Spleen (tissue), 7 donors: ENCODE measurements around the gene PLEKHN1.
"Not testable (repeated sequence)": the region's sequence is repeated elsewhere in the genome, so short reads cannot be mapped to it uniquely, and the experiment has no call there.

Experiments used
- CTCF ChIP-seq, 11 experiments: fragments of 200-600 bp in 7 of 11; fragments of 450-650 bp in 4 of 11; sonication (generic) in 4 of 11; IDR thresholded peaks in 8 of 11; conservative IDR thresholded peaks in 3 of 11; 1 replicate in 7 of 11; 2 replicates in 4 of 11; pipeline versions ENCODE4 v1.4.0 to v1.8.0; 2016 to 2021; ENCODE audit warnings: antibody characterized with exemption in 11 of 11, inconsistent platforms in 4 of 11, mild to moderate bottlenecking in 1 of 11
- POLR2A ChIP-seq, 3 donors: fragments of 450-650 bp; IDR thresholded peaks; one replicate each; pipeline ENCODE4 v1.5.1; 2017; ENCODE audit warnings: antibody characterized with exemption in 3 of 3, mild to moderate bottlenecking in 1 of 3
- POLR2AphosphoS5 ChIP-seq, 3 donors: sonication (generic); formaldehyde crosslinking; IDR thresholded peaks; one replicate each; pipeline ENCODE4 v1.5.1; 2017; ENCODE audit warnings: antibody characterized with exemption in 3 of 3
- donor health status: DM: no; HTN: no; CAD: no; lungs with moderate emphysema.
- donor health status: DM: no; HTN: no; CAD: no.
- donor health status: DM: no; HTN: no; CAD: no.

DNA sequence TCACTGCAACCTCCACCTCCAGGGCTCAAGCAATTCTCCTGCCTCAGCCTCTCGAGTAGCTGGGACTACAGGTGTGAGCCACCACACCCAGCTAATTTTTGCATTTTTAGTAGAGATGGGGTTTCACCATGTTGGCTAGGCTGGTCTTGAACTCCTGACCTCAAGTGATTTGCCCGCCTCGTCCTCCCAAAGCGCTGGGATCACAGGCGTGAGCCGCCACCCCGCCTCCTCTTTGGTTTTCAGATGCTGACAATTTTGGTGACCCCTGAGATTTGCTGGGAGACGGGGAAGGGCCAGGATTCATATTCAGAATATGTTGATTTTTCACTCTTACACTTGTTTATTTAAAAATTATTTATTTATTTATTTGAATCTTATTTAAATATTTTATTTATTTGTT lies 43.8 kb downstream of the PLEKHN1 start:
- not testable (repeated sequence) for TF ChIP-seq CTCF (IDR thresholded peaks at IDR 0.05 in 8 of 11, conservative IDR thresholded peaks at IDR 0.05 in 3 of 11); POLR2A (IDR thresholded peaks at IDR 0.05); POLR2AphosphoS5 (IDR thresholded peaks at IDR 0.05)
